Measurements from ENCODE around the gene CPLX3. TPM values are rescaled to one million over a fixed set of nuclear protein-coding genes. Genes with fewer than 3 reads are reported as not detected.
A peak's percentile ranks its signal among the peaks of the same experiment; 100 is the strongest.

Gene CPLX3
- total RNA-seq, 4 donors from 2014 or later: 0.33 TPM; not detected in 3

DNA sequence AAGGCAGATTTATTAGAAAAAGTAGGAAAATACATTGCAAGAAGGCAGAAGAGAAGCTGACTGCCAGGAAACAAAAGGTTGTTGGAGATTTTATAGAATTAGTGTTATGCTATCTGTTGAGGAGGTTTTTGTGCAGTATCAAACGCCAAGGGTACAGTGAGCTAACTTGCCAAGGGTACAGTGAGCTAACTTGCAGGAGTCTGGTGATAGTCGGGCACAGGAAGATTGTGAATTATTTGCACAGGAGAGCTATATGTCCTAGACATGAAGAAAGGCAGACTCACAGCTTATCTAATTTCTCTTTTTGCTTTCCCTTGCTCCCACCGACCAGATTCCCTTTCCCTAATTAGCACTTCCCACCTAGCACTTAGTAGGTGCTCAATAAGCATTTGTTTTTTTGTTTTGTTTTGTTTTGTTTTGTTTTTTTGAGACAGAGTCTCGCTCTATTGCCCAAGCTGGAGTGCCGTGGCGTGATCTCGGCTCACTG is 47.2 kb upstream of the CPLX3 start:
- Histone ChIP-seq H3K9me3 (no peaks in the 10 kb centered on the region), H3K4me1 (peaks cover 31 to 52% (median 51%) of the 10 kb centered on the region in 4 donors), H3K4me3 (no peak overlapping the region), H3K27me3 (no peaks in the 10 kb centered on the region), H3K27ac (replicated peaks in 1 of 4) (no peak overlapping the region), H3K36me3 (no peaks in the 10 kb centered on the region)
- intact Hi-C loops (cut with DNase I): no loop called here
- WGBS: 77% methylated on average over 7 of the region's 7 CpGs
- no peak for DNase-seq (ENCODE audit: extremely low spot score)
- TF ChIP-seq POLR2AphosphoS5 (IDR thresholded peaks at IDR 0.05) (no peak), POLR2A (IDR thresholded peaks at IDR 0.05; ENCODE audit: low read depth) (no peak), EP300 (IDR thresholded peaks at IDR 0.05) (no peak)
- TF ChIP-seq, protein P1, sequence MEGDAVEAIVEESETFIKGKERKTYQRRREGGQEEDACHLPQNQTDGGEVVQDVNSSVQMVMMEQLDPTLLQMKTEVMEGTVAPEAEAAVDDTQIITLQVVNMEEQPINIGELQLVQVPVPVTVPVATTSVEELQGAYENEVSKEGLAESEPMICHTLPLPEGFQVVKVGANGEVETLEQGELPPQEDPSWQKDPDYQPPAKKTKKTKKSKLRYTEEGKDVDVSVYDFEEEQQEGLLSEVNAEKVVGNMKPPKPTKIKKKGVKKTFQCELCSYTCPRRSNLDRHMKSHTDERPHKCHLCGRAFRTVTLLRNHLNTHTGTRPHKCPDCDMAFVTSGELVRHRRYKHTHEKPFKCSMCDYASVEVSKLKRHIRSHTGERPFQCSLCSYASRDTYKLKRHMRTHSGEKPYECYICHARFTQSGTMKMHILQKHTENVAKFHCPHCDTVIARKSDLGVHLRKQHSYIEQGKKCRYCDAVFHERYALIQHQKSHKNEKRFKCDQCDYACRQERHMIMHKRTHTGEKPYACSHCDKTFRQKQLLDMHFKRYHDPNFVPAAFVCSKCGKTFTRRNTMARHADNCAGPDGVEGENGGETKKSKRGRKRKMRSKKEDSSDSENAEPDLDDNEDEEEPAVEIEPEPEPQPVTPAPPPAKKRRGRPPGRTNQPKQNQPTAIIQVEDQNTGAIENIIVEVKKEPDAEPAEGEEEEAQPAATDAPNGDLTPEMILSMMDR (IDR thresholded peaks at IDR 0.05): no peak

DNA sequence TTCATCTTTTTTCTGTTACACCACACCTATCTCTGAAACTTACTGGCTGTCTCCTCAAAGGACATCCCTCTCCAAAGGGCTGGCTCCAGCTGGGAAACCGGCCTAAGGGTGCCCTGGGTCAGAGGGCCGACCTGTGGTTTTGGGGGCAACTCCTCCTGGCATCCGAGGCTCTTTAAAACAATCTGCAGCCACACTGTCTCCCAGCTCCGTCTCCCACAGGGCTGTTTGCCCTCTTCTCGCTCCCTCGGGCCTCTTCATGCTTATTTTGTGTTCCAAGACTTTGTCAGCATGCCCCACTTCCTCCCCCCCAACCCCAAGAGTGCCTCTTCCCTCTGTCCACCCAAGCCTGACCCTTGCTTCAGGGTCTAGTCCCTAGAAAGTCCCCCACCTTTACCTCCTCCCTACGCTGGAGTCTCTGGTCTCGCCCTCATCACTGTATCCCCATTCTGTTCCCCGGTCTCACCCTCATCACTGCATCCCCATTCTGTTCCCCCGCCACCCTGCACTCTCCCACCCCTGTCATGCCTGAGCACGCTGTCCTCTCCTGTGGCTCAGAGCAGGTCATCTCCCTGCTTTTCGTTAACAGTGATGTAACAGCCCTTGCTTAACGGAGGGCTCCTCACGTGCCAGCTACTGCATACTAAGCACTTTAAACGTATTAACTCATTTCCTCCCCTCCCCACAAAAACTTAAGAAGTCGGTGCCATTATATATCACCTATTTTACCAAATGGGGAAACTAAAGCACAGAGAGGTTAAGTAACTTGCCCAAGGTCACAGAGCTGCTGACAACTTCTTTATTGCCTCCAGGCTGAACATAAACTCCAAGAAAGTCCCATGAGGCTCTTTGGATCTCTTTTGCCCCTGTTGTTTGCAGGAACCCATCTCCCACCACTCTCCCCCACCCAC is 45.6 kb upstream of the CPLX3 start:
- Histone ChIP-seq H3K27me3 (no peaks in the 10 kb centered on the region), H3K27ac (replicated peaks in 1 of 4) (no peak overlapping the region), H3K36me3 (no peaks in the 10 kb centered on the region), H3K4me3 (peak overlapping the region; percentile 73 to 95 (median 86)), H3K4me1 (peaks cover 47 to 67% (median 66%) of the 10 kb centered on the region in 4 donors), H3K9me3 (no peaks in the 10 kb centered on the region)
- no peak for DNase-seq (ENCODE audit: extremely low spot score)
- intact Hi-C loops (cut with DNase I): loop anchor here (5.0 kb wide), 1 partner anchor 157 kb away; the partner anchor contains the start of gene COX5A
- TF ChIP-seq EP300 (IDR thresholded peaks at IDR 0.05): no peak
- TF ChIP-seq POLR2AphosphoS5 (IDR thresholded peaks at IDR 0.05): no peak
- TF ChIP-seq, protein P1 (IDR thresholded peaks at IDR 0.05): no peak
- TF ChIP-seq POLR2A (IDR thresholded peaks at IDR 0.05; ENCODE audit: low read depth): no peak
- WGBS: 56% methylated on average over 16 of the region's 16 CpGs

DNA sequence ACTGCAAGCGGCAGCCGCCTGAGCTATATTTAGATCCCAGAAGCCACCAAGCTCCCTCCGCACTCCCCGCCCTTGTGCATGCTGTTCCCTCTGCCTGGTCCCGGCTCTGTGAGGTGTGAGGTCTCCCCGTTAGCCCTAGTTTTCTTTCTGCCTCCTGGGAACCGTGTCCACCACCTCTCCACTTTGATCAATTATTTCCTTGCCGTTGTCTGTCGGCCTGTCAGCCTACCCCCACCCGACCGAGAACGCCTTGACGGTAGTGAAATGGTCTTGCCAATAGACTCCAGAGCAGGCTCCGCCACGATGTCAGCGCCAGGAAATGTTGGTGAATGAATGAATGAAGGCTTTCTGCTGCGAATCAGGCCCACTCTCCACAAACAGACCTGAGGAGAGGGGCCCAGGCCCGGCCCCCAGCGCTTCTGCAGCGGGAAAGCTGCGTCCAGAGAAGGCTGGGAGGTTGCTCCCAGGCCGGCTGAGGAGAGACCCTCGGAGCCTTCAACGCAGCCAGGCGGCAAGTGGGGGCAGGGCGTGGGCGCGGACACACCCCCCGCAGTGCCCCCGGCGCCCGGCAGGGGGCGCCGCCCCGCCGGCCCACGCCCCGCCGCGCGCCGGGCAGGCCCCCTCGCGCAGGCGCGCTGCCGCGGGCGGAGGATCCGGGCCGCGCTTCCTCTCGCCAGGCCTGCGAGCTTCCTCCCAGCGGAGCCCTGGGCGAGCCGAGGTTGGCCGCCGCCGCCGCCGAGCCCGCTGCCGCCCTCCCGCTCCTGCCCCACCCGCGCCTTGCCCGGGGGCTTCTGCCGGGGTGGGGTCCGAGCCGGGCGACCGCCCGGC is 44.8 kb upstream of the CPLX3 start, which contains the start of gene CSK:
Gene CSK, plus strand, starts transcription at position 650 of the 828 bp plus-strand sequence. CDS start 16,218 bp downstream, outside the sequence.
- no peak for DNase-seq (ENCODE audit: extremely low spot score)
- Histone ChIP-seq H3K9me3 (no peaks in the 10 kb centered on the region), H3K27me3 (no peaks in the 10 kb centered on the region), H3K27ac (replicated peaks in 1 of 4) (peak within 1 kb of the TSS; percentile 80 to 94 (median 84)), H3K4me1 (peaks cover 56 to 74% (median 72%) of the 10 kb centered on the region in 4 donors), H3K36me3 (no peaks in the 10 kb centered on the region), H3K4me3 (peak within 1 kb of the TSS; percentile 73 to 95 (median 86))
- intact Hi-C loops (cut with DNase I): loop anchor here (5.0 kb wide), 1 partner anchor 156 kb away; the partner anchor contains the start of gene COX5A
- TF ChIP-seq EP300 (IDR thresholded peaks at IDR 0.05) (no peak), POLR2A (IDR thresholded peaks at IDR 0.05; ENCODE audit: low read depth) (no peak), POLR2AphosphoS5 (IDR thresholded peaks at IDR 0.05) (peak in 1 of 2 donors; percentile 54)
- TF ChIP-seq, protein P1 (IDR thresholded peaks at IDR 0.05): peak; percentile 64 to 80 (median 64)
- 0% methylated on average over 21 of the region's 74 CpGs for WGBS

DNA sequence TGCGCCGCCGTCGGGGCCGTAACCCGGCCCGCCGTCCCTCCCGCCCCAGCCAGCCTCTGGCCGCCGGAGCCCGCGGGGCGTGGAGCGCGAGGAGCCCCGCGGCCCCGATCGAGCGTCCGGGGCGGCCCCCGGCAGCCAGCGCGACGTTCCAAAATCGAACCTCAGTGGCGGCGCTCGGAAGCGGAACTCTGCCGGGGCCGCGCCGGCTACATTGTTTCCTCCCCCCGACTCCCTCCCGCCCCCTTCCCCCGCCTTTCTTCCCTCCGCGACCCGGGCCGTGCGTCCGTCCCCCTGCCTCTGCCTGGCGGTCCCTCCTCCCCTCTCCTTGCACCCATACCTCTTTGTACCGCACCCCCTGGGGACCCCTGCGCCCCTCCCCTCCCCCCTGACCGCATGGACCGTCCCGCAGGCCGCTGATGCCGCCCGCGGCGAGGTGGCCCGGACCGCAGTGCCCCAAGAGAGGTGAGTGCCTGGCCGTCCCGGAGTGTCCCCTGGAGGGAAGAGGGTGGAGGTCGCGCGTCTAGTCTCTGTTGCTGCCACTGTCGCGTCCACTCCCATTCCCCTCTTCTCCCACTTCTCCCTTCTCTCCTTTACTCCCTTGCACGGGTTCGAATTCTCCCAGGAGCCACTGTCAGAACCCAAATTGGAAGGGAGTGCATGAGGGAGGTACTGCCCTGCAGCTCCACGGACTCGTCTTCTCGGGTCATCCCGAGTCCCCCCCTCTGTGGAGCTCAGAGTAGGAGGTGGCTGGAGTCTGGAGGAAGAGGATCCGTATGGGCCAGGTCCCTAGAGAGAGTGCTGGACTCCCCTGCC is 44.0 kb upstream of the CPLX3 start:
- peak overlapping the region; percentile 73 to 95 (median 86) for H3K4me3 ChIP-seq
- no peaks in the 10 kb centered on the region for H3K27me3 ChIP-seq
- DNase-seq (ENCODE audit: extremely low spot score): no peak
- intact Hi-C loops (cut with DNase I): loop anchor here (5.0 kb wide), 1 partner anchor 155 kb away; the partner anchor contains the start of gene COX5A
- H3K9me3 ChIP-seq: no peaks in the 10 kb centered on the region
- TF ChIP-seq, protein P1 (IDR thresholded peaks at IDR 0.05): no peak
- no peak for TF ChIP-seq EP300 (IDR thresholded peaks at IDR 0.05)
- TF ChIP-seq POLR2A (IDR thresholded peaks at IDR 0.05; ENCODE audit: low read depth): no peak
- no peak for TF ChIP-seq POLR2AphosphoS5 (IDR thresholded peaks at IDR 0.05)
- no peaks in the 10 kb centered on the region for H3K36me3 ChIP-seq
- H3K27ac ChIP-seq (replicated peaks in 1 of 4): peak overlapping the region; percentile 80 to 94 (median 84)
- H3K4me1 ChIP-seq: peaks cover 56 to 74% (median 72%) of the 10 kb centered on the region in 4 donors
- 0% methylated on average over 38 of the region's 72 CpGs for WGBS

Measured in esophagus muscularis mucosa (tissue), 4 donors.